HG02623 (cell line): ENCODE data around the gene RHOH.

Source experiments
- ATAC-seq: cut with Tn5 transposase; IDR thresholded peaks from one replicate; pipeline ENCODE4 v1.9.1; 2021; ENCODE audit warnings: moderate library complexity; ENCODE audit not compliant: unreplicated experiment

The RHOH gene

DNA sequence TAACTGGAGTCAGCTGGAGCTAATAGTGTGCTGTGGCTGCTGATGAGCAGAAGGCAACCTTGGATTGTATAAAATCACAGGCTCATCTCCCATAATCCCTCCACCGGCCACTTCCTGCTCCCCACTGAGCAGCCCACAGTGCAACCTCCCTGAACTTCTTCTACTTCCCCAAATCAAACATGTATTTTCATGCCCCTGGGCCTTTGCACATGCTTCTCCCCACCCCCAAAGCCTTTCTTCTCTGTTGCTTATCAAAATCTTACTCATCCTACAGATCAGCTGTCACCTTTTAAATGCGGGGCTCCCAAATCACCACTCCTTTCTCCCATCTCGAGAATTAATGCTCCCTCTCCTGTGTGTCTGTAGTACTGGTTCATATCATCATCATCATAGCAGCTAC lies 35.8 kb downstream of the RHOH start:
- ATAC-seq: no peak

GRCh38 chr4:40233227-40233626 lies 36.4 kb downstream of the RHOH start:
- no peak for ATAC-seq

- no peak for ATAC-seq
Measured at GRCh38 chr4:40234519-40235039, 37.7 kb downstream of the RHOH start.

DNA sequence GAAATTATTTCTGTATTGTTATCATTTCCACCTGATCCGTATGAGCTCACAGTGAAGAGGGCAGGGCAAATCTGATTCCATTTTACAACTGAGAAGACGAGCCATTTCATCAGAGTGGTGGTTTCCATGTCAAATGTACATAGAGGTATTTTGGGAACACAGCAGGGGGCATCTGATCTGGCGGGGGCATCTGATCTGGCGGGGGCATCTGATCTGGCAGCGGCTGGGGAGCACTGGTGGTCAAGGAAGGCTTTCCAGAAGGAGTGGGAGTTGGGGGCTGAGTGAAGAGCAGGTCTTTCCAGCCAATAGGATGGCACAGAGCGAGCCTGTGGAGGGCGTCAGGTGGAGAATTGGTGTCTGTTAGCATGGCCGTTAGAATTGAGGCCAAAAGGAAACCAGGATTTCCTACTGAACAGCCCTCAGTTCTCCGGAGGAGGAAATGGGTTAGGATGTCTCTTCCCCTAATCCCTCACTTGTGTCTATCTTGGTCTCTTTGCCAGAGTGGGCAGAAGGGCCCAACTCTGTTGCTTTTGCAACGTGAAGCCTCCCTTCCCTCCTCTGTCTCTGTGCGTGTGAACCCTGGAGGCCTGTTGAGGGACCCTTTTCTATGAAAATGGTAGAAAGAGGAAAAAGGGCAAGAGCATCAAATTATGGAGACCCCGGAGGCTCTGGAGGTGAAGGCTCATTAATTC lies 41.3 kb downstream of the RHOH start:
- ATAC-seq: no peak

- ATAC-seq: no peak
Measured at GRCh38 chr4:40238700-40239548, 42.1 kb downstream of the RHOH start.

DNA sequence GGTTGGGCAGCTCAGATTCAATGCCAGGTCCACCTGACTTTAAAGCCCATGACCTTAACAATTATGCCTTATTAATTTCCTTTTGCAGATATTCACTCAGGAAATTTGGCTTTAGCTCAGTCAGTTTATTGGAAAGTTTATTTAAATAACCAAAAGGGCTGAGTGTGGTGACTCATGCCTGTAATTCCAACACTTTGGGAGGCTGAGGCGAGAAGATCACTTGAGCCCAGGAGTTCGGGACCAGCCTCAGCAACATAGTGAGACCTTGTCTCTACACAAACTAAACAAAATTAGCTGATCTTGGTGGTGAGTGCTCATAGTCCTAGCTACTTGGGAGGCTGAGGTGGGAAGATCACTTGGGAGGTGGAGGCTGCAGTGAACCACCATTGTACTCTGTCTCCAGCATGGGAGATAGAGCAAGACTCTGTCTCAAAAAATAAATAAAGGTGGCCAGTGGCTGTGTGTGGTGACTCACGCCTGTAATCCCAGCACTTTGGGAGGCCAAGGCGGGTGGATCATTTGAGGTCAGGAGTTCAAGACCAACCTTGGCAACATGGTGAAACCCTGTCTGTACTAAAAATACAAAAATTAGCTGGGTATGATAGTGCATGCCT lies 43.3 kb downstream of the RHOH start:
- ATAC-seq: no peak

DNA sequence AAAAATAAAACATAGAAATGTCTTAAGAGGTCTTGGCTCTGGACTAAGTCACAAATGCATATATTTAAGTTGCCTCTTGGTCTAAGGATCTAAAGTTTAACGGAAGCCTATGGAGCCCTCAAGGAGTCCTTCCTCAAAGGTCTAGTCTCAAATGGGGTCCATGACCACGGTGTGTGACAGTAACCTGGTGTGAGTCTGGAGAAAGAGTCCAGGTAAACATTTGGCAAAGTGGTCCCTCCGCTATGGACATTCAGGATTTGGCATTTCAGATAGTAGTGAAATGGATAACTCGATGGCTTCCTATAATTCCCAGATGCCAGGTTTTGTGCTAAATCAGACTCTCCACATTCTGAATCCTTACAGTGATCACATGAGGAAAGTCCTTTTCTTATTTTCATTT lies 44.2 kb downstream of the RHOH start:
- no peak for ATAC-seq

DNA sequence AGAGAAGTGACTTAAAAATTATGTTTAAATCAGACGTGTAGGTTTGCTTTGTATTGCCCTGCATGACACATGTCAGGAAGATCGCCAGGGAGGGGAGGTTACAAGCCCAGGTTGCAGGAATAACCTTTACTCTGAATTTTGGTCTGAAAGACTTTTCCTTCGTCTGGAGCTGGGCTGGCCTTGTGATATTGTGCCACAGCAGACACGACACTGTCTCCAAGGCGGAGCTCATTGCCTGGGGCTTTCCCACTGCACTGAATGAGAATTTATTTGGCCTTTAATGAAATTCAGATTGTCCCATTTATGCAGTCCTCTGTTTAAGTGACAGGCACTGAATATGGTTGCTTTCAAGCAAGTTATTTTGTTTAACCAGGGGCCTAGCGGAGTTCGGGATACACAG lies 45.1 kb downstream of the RHOH start:
- ATAC-seq: no peak

DNA sequence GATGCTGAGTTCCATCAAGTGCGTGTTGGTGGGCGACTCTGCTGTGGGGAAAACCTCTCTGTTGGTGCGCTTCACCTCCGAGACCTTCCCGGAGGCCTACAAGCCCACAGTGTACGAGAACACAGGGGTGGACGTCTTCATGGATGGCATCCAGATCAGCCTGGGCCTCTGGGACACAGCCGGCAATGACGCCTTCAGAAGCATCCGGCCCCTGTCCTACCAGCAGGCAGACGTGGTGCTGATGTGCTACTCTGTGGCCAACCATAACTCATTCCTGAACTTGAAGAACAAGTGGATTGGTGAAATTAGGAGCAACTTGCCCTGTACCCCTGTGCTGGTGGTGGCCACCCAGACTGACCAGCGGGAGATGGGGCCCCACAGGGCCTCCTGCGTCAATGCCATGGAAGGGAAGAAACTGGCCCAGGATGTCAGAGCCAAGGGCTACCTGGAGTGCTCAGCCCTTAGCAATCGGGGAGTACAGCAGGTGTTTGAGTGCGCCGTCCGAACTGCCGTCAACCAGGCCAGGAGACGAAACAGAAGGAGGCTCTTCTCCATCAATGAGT lies 46.6 kb downstream of the RHOH start:
- no peak for ATAC-seq

DNA sequence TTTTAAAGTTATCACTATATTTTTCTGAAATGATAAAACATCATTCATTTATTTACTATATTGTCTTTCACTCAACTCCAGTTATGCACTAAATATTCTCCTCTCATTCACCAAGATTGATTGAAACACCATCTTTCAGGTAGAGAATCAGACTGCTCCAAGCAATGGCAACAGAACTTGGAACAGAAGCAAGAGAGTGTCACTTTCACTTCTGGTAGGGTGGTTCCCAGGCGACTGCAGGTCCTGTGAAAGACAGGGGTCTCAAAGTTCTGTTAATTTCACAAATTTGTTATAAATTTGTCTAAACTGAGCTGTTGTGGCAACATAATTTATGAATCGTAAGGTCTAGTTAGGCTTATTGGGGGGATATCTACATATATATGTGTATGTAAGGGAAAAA lies 47.8 kb downstream of the RHOH start:
- no peak for ATAC-seq

- ATAC-seq: no peak
Measured at GRCh38 chr4:40245550-40245949, 48.7 kb downstream of the RHOH start.

GRCh38 chr4:40246011-40246900 lies 49.4 kb downstream of the RHOH start:
- ATAC-seq: no peak

DNA sequence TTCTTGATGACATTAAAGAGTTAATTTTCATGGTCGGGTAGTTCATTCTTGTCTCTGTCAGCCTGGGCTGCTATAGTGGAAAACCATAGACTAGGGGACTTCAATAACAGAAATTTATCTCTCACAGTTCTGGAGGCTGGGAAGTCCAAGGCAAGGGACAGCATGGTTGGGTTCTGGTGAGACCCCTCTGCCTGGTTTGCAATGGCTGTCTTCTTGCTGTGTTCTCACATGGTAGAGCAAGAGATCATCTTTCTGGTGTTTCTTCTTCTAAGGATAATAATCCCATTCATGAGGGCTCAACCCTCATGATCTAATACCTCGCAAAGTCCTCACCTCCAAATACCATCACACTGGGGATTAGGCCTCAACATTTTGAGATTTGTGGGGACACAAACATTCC lies 50.1 kb downstream of the RHOH start:
- no peak for ATAC-seq

GRCh38 chr4:40247350-40247749 lies 50.5 kb downstream of the RHOH start:
- ATAC-seq: no peak

GRCh38 chr4:40251366-40251765 lies 54.5 kb downstream of the RHOH start:
- ATAC-seq: no peak

DNA sequence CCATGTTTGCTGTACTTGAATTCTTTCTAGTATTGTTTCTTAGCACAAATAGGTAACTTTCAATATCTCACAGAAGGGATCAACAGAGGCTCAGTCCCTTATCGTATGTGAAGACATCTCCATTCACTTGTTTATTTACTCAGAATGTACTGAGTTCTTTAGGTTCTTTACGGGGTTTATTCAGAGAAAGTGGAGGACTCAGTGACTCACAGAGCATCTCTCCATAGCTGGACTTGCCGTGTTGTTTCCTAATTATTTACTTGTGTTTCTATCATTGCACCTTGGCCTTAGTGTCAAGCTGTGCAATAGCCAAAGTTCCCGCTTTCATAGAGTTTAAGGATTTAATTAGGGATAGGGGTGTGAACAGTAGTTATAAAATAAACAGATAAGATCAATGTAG lies 57.1 kb downstream of the RHOH start:
- ATAC-seq: no peak

DNA sequence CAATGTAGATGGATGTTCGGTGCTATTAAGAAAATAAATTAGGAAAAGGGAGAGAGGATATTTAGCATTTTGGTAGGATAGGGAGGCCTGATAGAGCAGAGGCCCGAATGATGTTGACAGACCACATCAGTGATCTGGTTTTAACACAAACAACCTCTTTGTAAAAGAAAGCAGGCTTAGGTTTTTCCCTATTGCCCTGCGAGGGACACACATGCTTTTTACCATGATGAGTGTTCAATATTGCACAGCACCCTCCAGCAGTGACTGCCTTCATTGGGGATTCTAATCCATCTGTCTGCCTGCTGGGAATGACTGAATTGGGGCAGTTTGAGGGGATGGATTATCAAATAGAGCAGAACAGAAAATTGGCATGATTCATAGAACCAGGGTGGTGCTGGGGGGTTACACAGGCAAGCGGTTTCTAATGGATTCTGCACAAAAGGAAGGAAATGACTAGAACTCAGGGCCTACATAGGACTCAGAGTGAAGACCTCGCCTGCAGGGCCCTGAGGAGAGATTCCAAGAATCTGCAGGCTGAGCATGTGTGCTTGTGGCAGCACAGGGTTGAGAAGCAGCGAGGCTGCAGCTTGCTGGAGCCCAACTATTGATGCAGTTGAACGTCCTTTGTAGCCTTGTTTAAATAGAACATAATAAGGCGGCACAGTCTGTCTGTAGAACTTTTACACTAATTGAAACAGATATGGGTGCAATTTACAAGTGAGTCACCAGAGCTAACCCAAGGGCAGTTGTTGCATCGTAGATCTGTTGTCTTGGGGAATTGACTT lies 58.0 kb downstream of the RHOH start:
- no peak for ATAC-seq

GRCh38 chr4:40255393-40256281 lies 58.8 kb downstream of the RHOH start:
- ATAC-seq: no peak

GRCh38 chr4:40256329-40256728 lies 59.5 kb downstream of the RHOH start:
- no peak for ATAC-seq
